H1 (cell line): ENCODE measurements around the gene LYVE1. TPM values are rescaled to one million over a fixed set of nuclear protein-coding genes. Genes with fewer than 3 reads are reported as not detected.

Experiments
- CTCF ChIA-PET: fragments of 300-600 bp; sonication (Branson Sonifier 250); formaldehyde crosslinking; loops from one replicate; lab custom pipeline; 2021; ENCODE audit not compliant: partially characterized antibody; lab: Charles Lee
- POLR2A ChIA-PET: fragments of 300-600 bp; sonication (Branson Sonifier 250); formaldehyde crosslinking; loops from one replicate; lab custom pipeline; 2021; ENCODE audit warnings: inconsistent platforms; ENCODE audit not compliant: partially characterized antibody; lab: Charles Lee
- DNase-seq, 2 experiments: peaks; one replicate each; pipeline versions ENCODE4 v3.0.0 to v3.0.0-alpha.2; 2010 to 2022; ENCODE audit warnings: low spot score in 2 of 2, low read depth in 1 of 2, mixed read lengths in 1 of 2
- FAIRE-seq: peaks from 2 replicates; lab custom pipeline; 2011; peaks lifted over from hg19 to GRCh38; lab: Jason Lieb, UNC
- H2AFZ ChIP-seq: 2 replicates; pipeline ENCODE4 v1.8.1; 2012; ENCODE audit warnings: low read length, inconsistent platforms
- H2AK5ac ChIP-seq: 2 replicates; pipeline ENCODE4 v1.6.1; 2013; ENCODE audit warnings: low read depth, low read length
- H2BK120ac ChIP-seq: replicated peaks from 2 replicates; pipeline ENCODE3; 2013; ENCODE audit warnings: low read depth, low read length, inconsistent platforms
- H2BK12ac ChIP-seq: 2 replicates; pipeline ENCODE4 v1.6.1; 2013; ENCODE audit warnings: low read depth, low read length
- H2BK15ac ChIP-seq: 2 replicates; pipeline ENCODE4 v1.6.1; 2013; ENCODE audit warnings: low read length
- H2BK20ac ChIP-seq: 2 replicates; pipeline ENCODE4 v1.6.1; 2013; ENCODE audit warnings: low read length
- H2BK5ac ChIP-seq: 2 replicates; pipeline ENCODE4 v1.6.1; 2013; ENCODE audit warnings: low read depth, low read length
- H3K14ac ChIP-seq: 2 replicates; pipeline ENCODE4 v1.6.1; 2013; ENCODE audit warnings: inconsistent platforms; ENCODE audit not compliant: insufficient read length
- H3K18ac ChIP-seq: 2 replicates; pipeline ENCODE4 v1.6.1; 2013; ENCODE audit warnings: low read length; ENCODE audit errors: extremely low read depth
- H3K23ac ChIP-seq: 2 replicates; pipeline ENCODE4 v1.6.1; 2013; ENCODE audit warnings: inconsistent platforms; ENCODE audit not compliant: insufficient read length
- H3K23me2 ChIP-seq: 2 replicates; pipeline ENCODE4 v1.6.1; 2013; ENCODE audit warnings: low read depth, low read length
- H3K27ac ChIP-seq: 2 replicates; pipeline ENCODE4 v1.6.1; 2011; ENCODE audit warnings: low read depth, low read length, inconsistent platforms
- H3K27me3 ChIP-seq, 4 experiments: replicated peaks in 1 of 4; 1 replicate in 1 of 4; 2 replicates in 3 of 4; pipeline versions ENCODE4 v1.6.1 to v1.8.1; 2011 to 2013; ENCODE audit warnings: low read length in 3 of 4, mild to moderate bottlenecking in 3 of 4, inconsistent platforms in 2 of 4, mixed read lengths in 2 of 4, moderate library complexity in 1 of 4; ENCODE audit not compliant: control insufficient read depth in 3 of 4, insufficient read depth in 3 of 4; ENCODE audit errors: extremely low read depth in 1 of 4
- H3K36me3 ChIP-seq, 4 experiments: 2 replicates each; pipeline versions ENCODE4 v1.6.1 to v1.8.1; 2011 to 2013; ENCODE audit warnings: mild to moderate bottlenecking in 4 of 4, low read length in 3 of 4, moderate library complexity in 2 of 4, control low read depth in 1 of 4, inconsistent platforms in 1 of 4; ENCODE audit not compliant: insufficient read depth in 4 of 4, control insufficient read depth in 2 of 4
- H3K4ac ChIP-seq: replicated peaks from 2 replicates; pipeline ENCODE3; 2013; ENCODE audit warnings: low read length, low read depth, mixed read lengths, inconsistent platforms; ENCODE audit not compliant: insufficient read length
- H3K4me1 ChIP-seq, 4 experiments: replicated peaks in 1 of 4; 1 replicate in 1 of 4; 2 replicates in 3 of 4; pipeline versions ENCODE4 v1.6.1 to v1.8.1; 2011 to 2013; ENCODE audit warnings: low read length in 3 of 4, inconsistent platforms in 2 of 4, mixed read lengths in 1 of 4; ENCODE audit not compliant: insufficient read depth in 4 of 4, control insufficient read depth in 3 of 4
- H3K4me2 ChIP-seq, 2 experiments: 2 replicates each; pipeline versions ENCODE4 v1.6.1 to v1.8.1; 2011 to 2013; ENCODE audit warnings: low read depth in 2 of 2, low read length in 2 of 2, control low read depth in 1 of 2, inconsistent platforms in 1 of 2, mild to moderate bottlenecking in 1 of 2; ENCODE audit not compliant: insufficient read depth in 1 of 2
- H3K4me3 ChIP-seq, 4 experiments: fragments of 200-600, 300-600 bp in 1 of 4; sonication (generic), shearing (Covaris generic), sonication (Bioruptor Twin) in 1 of 4; 2 replicates each; pipeline versions ENCODE4 v1.5.1 to v1.8.1; 2011 to 2016; ENCODE audit warnings: low read length in 4 of 4, low read depth in 3 of 4, control low read depth in 2 of 4, inconsistent platforms in 2 of 4, mild to moderate bottlenecking in 2 of 4, mixed read lengths in 1 of 4, moderate library complexity in 1 of 4; ENCODE audit not compliant: insufficient read depth in 2 of 4; ENCODE audit errors: extremely low read depth in 1 of 4
- H3K56ac ChIP-seq: replicated peaks from 2 replicates; pipeline ENCODE3; 2013; ENCODE audit warnings: low read depth, mild to moderate bottlenecking, mixed read lengths, low read length, inconsistent platforms; ENCODE audit not compliant: insufficient read length
- H3K79me1 ChIP-seq: 2 replicates; pipeline ENCODE4 v1.6.1; 2013; ENCODE audit warnings: low read depth, low read length, control low read depth
- H3K79me2 ChIP-seq, 2 experiments: 2 replicates each; pipeline versions ENCODE4 v1.6.1 to v1.8.1; 2012 to 2013; ENCODE audit warnings: low read length in 2 of 2, mild to moderate bottlenecking in 2 of 2, inconsistent platforms in 1 of 2; ENCODE audit not compliant: insufficient read depth in 2 of 2, control insufficient read depth in 1 of 2
- H3K9ac ChIP-seq, 4 experiments: replicated peaks in 1 of 4; 1 replicate in 1 of 4; 2 replicates in 3 of 4; pipeline versions ENCODE4 v1.6.1 to v1.8.1; 2011 to 2013; ENCODE audit warnings: low read depth in 3 of 4, low read length in 3 of 4, control low read depth in 2 of 4, mild to moderate bottlenecking in 2 of 4, moderate library complexity in 2 of 4, inconsistent platforms in 1 of 4; ENCODE audit errors: extremely low read depth in 1 of 4
- H3K9me3 ChIP-seq, 2 experiments: 2 replicates each; pipeline versions ENCODE4 v1.6.1 to v1.8.1; 2012 to 2013; ENCODE audit warnings: mild to moderate bottlenecking in 2 of 2, moderate library complexity in 2 of 2, control low read depth in 1 of 2, inconsistent platforms in 1 of 2, low read depth in 1 of 2, low read length in 1 of 2, mixed read lengths in 1 of 2; ENCODE audit not compliant: insufficient read depth in 2 of 2
- H4K20me1 ChIP-seq, 2 experiments: replicated peaks in 1 of 2; 2 replicates each; pipeline versions ENCODE3 to v1.8.1; 2011 to 2013; ENCODE audit warnings: inconsistent platforms in 2 of 2, low read length in 2 of 2, mild to moderate bottlenecking in 1 of 2; ENCODE audit not compliant: insufficient read depth in 2 of 2, control insufficient read depth in 1 of 2
- H4K5ac ChIP-seq: 2 replicates; pipeline ENCODE4 v1.6.1; 2013; ENCODE audit warnings: low read length, low read depth, mixed read lengths, inconsistent platforms; ENCODE audit not compliant: insufficient read length
- H4K8ac ChIP-seq: 2 replicates; pipeline ENCODE4 v1.8.0; 2013; ENCODE audit warnings: mild to moderate bottlenecking, moderate library complexity, low read length, inconsistent platforms; ENCODE audit not compliant: insufficient read depth; ENCODE audit errors: extremely low read depth
- H4K91ac ChIP-seq: replicated peaks from 2 replicates; pipeline ENCODE3; 2013; ENCODE audit warnings: low read length, mixed read lengths, inconsistent platforms; ENCODE audit not compliant: insufficient read length
- WGBS, 2 experiments: shearing (Covaris generic) in 1 of 2; methylation state at CpG; one replicate each; pipeline versions ENCODE4 v1.1.6 to v1.1.7; 2013 to 2015; ENCODE audit warnings: low lambda C conversion rate in 2 of 2, mixed read lengths in 2 of 2, inconsistent platforms in 1 of 2, low coverage in 1 of 2, missing lambda C conversion rate in 1 of 2; ENCODE audit not compliant: insufficient replicate concordance in 2 of 2, insufficient coverage in 1 of 2, insufficient read length in 1 of 2; ENCODE audit errors: extremely low coverage in 1 of 2, missing lambda C conversion rate in 1 of 2; 5-methylcytosine and 5-hydroxymethylcytosine counted together
- polyA plus RNA-seq, 7 experiments: library from polyadenylated mRNA; depleted of rRNA in 3 of 7; stranded (reverse) in 5 of 7; unstranded in 2 of 7; fragments of >200 nt in 5 of 7; fragments of 200-250 nt in 2 of 7; gene quantifications; 1 replicate in 5 of 7; 2 replicates in 1 of 7; 4 replicates in 1 of 7; pipeline versions ENCODE4 v1.2.1 to v1.2.3, GENCODE V29; 2011 to 2013; ENCODE audit warnings: missing spikeins in 2 of 7, mixed read lengths in 2 of 7
- total RNA-seq: library from RNA; stranded (reverse); fragmentation: NEBNext Ultra II Directional; extraction: Animal tissue kit (Norgen Biotek cat#: 25700); gene quantifications from 2 replicates; pipeline ENCODE4 v1.2.1, GENCODE V29; 2021

LYVE1 gene
- total and polyA plus RNA-seq, 2 of the 8 experiments (the other 6 are each of a cell fraction or from before 2014, with no cell fraction given): 0.09 TPM; not detected in 1

- Histone ChIP-seq H4K8ac (no peak overlapping the region), H3K79me2 (no peaks in the 10 kb centered on the region), H3K4me2 (no peak overlapping the region), H4K91ac (no peak overlapping the region), H4K5ac (no peak overlapping the region), H3K18ac (no peak overlapping the region), H2BK5ac (no peak overlapping the region), H2BK15ac (no peak overlapping the region), H3K56ac (no peak overlapping the region), H3K27ac (no peak overlapping the region), H4K20me1 (no peaks in the 10 kb centered on the region), H3K4ac (no peak overlapping the region), H3K14ac (no peak overlapping the region), H3K27me3 (no peaks in the 10 kb centered on the region), H3K23me2 (no peaks in the 10 kb centered on the region), H3K36me3 (peaks cover 0 to 8% (median 3%) of the 10 kb centered on the region in 4 experiments; a peak in 3 of 8 replicates), H3K23ac (no peak overlapping the region), H3K79me1 (no peaks in the 10 kb centered on the region), H2BK12ac (no peak overlapping the region), H2BK20ac (no peak overlapping the region), H3K4me1 (no peaks in the 10 kb centered on the region), H2BK120ac (no peak overlapping the region), H3K9me3 (no peaks in the 10 kb centered on the region), H3K9ac (no peak overlapping the region), H2AFZ (no peak overlapping the region), H2AK5ac (no peak overlapping the region), H3K4me3 (no peak overlapping the region)
- ChIA-PET CTCF (no interaction called here), POLR2A (no interaction called here)
- 95% methylated on average over 1 of the region's 1 CpG; no CpG with 5 or more reads in 1 of the 2 experiments for WGBS, 2 experiments
- DNase-seq: no peak
- no peak for FAIRE-seq
Measured at GRCh38 chr11:10522276-10522675, 46.2 kb downstream of the LYVE1 start.
